ENCODE measurements around the gene PLCG1.

DNA sequence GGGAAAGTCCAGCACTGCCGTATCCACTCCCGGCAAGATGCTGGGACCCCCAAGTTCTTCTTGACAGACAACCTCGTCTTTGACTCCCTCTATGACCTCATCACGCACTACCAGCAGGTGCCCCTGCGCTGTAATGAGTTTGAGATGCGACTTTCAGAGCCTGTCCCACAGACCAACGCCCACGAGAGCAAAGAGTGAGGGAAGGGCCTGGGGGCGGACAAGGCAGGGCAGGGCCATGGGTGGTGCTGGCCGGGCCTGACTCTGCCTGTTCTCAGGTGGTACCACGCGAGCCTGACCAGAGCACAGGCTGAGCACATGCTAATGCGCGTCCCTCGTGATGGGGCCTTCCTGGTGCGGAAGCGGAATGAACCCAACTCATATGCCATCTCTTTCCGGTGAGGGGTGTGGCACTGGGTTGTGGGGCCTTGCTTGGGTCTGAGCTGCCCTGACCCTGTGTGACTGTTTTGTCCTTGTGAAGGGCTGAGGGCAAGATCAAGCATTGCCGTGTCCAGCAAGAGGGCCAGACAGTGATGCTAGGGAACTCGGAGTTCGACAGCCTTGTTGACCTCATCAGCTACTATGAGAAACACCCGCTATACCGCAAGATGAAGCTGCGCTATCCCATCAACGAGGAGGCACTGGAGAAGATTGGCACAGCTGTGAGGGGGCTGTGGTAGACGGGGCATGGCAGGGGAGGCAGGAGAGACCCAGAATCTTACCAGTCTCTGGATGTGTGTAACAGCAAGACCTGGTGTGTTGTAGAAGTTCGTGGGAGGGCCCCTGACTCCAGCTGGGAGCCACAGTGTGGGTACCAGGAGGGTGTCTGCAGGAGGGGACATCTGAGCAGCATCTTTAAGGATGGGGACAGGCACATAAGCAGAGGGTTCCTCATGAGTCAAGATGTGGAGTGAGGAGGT is 29.1 kb downstream of the PLCG1 start:
- TF ChIP-seq CREB1 (CRISPR knock-in tag; IDR thresholded peaks at IDR 0.05; ENCODE audit: low read depth): no peak
- TF ChIP-seq, protein P1, sequence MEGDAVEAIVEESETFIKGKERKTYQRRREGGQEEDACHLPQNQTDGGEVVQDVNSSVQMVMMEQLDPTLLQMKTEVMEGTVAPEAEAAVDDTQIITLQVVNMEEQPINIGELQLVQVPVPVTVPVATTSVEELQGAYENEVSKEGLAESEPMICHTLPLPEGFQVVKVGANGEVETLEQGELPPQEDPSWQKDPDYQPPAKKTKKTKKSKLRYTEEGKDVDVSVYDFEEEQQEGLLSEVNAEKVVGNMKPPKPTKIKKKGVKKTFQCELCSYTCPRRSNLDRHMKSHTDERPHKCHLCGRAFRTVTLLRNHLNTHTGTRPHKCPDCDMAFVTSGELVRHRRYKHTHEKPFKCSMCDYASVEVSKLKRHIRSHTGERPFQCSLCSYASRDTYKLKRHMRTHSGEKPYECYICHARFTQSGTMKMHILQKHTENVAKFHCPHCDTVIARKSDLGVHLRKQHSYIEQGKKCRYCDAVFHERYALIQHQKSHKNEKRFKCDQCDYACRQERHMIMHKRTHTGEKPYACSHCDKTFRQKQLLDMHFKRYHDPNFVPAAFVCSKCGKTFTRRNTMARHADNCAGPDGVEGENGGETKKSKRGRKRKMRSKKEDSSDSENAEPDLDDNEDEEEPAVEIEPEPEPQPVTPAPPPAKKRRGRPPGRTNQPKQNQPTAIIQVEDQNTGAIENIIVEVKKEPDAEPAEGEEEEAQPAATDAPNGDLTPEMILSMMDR (conservative IDR thresholded peaks at IDR 0.05; ENCODE audit: low read depth in 2 of 2): no peak
- no peak for TF ChIP-seq EZH2 (IDR thresholded peaks at IDR 0.05; ENCODE audit: low read depth, unreplicated experiment)
- TF ChIP-seq EZH2phosphoT487 (IDR thresholded peaks at IDR 0.05; ENCODE audit: unreplicated experiment): no peak
- no peak for TF ChIP-seq POLR2AphosphoS5 (IDR thresholded peaks at IDR 0.05; ENCODE audit: low read depth)
- TF ChIP-seq, protein P2, sequence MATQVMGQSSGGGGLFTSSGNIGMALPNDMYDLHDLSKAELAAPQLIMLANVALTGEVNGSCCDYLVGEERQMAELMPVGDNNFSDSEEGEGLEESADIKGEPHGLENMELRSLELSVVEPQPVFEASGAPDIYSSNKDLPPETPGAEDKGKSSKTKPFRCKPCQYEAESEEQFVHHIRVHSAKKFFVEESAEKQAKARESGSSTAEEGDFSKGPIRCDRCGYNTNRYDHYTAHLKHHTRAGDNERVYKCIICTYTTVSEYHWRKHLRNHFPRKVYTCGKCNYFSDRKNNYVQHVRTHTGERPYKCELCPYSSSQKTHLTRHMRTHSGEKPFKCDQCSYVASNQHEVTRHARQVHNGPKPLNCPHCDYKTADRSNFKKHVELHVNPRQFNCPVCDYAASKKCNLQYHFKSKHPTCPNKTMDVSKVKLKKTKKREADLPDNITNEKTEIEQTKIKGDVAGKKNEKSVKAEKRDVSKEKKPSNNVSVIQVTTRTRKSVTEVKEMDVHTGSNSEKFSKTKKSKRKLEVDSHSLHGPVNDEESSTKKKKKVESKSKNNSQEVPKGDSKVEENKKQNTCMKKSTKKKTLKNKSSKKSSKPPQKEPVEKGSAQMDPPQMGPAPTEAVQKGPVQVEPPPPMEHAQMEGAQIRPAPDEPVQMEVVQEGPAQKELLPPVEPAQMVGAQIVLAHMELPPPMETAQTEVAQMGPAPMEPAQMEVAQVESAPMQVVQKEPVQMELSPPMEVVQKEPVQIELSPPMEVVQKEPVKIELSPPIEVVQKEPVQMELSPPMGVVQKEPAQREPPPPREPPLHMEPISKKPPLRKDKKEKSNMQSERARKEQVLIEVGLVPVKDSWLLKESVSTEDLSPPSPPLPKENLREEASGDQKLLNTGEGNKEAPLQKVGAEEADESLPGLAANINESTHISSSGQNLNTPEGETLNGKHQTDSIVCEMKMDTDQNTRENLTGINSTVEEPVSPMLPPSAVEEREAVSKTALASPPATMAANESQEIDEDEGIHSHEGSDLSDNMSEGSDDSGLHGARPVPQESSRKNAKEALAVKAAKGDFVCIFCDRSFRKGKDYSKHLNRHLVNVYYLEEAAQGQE (IDR thresholded peaks at IDR 0.05; ENCODE audit: unreplicated experiment): no peak
- TF ChIP-seq, protein P3, sequence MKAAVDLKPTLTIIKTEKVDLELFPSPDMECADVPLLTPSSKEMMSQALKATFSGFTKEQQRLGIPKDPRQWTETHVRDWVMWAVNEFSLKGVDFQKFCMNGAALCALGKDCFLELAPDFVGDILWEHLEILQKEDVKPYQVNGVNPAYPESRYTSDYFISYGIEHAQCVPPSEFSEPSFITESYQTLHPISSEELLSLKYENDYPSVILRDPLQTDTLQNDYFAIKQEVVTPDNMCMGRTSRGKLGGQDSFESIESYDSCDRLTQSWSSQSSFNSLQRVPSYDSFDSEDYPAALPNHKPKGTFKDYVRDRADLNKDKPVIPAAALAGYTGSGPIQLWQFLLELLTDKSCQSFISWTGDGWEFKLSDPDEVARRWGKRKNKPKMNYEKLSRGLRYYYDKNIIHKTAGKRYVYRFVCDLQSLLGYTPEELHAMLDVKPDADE (IDR thresholded peaks at IDR 0.05): no peak

Data from GM23338 (cell line).